GM18909 (cell line): ENCODE measurements around the gene ZBTB8OS.
A peak's percentile ranks its signal among the peaks of the same experiment; 100 is the strongest.

Experiments used
- ATAC-seq: cut with Tn5 transposase; IDR thresholded peaks from one replicate; pipeline ENCODE4 v1.9.1; 2021; ENCODE audit warnings: mild to moderate bottlenecking; ENCODE audit not compliant: unreplicated experiment, poor library complexity

ZBTB8OS gene

GRCh38 chr1:32613472-32613871, 36.9 kb downstream of the ZBTB8OS start:
- no peak for ATAC-seq

DNA sequence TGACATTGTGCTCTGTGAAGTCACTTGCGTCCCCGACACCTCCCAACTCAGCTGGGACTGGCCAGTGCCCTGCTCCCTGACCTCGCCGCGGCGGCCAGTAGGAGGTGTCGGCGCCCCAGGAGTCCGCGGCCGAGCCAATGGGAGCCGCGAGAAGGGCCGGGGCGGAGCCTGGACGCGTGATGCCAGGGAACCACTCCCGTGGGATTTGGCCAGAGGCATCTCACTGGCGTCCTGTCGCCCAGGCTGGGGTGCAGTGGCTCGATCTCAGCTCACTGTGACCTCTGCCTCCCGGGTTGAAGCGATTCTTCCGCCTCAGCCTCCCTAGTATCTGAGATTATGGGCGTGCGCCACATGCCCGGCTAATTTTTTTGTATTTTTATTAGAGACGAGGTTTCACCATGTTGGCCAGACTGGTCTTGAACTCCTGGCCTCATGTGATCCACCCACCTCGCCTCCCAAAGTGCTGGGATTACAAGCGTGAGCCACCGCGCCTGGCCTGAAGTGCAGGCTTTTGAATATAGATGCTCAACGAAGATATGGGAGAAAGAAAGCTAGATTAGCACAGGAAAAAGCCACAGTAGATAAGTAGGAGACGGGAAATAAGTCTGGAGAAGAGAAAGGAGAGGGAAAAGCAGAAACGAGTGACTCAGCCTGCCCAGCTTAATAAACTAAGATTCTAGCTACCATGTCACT, 38.0 kb downstream of the ZBTB8OS start:
- ATAC-seq: peak; percentile 76

DNA sequence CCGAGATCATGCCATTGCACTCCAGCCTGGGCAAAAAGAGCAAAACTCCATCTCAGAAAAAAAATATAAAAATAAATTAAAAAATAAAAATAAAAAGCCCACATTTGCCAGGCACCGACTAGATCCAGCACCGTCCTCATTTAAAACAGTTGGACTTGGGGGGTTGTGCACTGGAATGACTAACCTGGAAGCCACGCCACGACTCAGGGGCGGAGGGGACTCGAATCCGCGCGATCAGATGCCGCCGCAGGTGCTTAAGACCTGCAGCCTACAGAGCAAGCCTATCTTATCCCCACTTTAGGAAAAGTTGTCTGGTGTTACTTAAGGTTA, 38.5 kb downstream of the ZBTB8OS start:
- ATAC-seq: no peak

DNA sequence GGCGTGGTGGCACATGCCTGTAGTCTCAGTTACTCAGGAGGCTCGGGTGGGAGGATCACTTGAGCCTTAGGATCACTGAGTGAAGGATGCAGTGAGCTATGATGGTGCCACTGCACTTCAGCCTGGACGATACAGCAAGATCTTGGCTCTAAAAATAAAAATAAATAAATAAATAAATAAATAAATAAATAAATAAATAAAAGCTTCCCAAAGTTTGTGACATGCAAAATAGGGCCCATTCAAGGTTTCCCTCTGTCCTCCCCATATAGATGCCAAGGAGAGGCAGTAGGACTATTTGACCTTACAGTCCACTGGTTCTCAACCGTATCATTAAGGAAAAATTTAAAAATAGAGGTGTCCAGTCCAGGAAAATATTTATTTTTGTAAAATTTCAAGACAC, 41.2 kb downstream of the ZBTB8OS start:
- ATAC-seq: no peak

DNA sequence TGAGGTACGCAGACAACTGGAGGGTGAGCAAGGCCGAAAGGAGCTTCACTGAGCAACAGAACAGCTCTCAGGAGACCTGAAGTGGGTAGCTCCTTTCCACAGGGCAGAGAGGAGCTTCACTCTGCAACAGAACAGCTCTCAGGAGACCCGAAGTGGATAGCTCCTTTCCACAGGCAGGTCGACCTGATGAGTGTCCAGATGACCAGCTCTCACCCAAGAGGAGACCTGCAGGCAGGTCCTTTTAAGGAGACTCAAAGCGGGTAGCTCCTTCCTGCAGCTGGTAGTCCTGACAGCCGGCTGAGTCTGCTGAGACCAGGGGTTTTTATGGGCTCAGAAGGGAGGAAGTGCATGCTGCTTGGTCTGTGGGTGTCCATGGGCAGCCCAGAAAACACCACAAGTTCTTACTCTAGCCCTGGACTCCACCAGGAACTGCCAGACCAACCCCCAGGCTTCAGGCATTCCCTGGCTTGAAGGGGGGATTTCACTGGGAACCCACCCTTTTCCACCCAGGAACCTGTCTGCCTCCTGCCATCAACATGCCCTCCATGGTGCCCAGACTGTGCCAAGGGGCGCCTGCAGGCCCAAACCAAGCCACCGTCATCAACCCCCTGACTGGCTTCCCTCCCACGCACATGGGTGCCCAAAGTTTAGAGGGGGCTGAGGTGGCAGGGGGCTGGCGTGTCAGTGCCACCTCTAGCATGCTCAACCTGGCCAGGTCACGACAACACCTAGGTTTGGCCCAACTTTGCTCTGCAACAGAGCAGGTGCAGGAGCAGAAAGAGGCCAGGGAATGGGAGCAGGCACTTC, 43.6 kb downstream of the ZBTB8OS start:
- no peak for ATAC-seq

GRCh38 chr1:32605711-32606424, 44.5 kb downstream of the ZBTB8OS start:
- ATAC-seq: no peak

DNA sequence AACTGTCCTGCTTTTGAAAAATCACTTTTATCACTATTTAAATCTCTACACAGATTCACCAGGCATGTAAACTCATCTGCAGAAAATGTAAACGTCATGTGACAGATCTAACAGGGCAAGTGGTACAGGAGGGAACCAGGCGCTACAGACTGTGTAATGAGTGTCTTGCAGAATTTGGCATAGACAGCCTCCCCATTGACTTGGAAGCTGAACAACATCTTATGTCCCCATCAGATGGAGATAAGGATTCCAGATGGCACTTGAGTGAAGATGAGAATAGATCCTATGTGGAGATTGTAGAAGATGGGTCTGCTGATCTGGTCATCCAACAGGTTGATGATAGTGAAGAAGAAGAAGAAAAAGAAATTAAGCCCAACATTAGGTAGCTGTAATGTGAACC, 50.3 kb downstream of the ZBTB8OS start:
- no peak for ATAC-seq

GRCh38 chr1:32592943-32593342, 57.4 kb downstream of the ZBTB8OS start:
- no peak for ATAC-seq

DNA sequence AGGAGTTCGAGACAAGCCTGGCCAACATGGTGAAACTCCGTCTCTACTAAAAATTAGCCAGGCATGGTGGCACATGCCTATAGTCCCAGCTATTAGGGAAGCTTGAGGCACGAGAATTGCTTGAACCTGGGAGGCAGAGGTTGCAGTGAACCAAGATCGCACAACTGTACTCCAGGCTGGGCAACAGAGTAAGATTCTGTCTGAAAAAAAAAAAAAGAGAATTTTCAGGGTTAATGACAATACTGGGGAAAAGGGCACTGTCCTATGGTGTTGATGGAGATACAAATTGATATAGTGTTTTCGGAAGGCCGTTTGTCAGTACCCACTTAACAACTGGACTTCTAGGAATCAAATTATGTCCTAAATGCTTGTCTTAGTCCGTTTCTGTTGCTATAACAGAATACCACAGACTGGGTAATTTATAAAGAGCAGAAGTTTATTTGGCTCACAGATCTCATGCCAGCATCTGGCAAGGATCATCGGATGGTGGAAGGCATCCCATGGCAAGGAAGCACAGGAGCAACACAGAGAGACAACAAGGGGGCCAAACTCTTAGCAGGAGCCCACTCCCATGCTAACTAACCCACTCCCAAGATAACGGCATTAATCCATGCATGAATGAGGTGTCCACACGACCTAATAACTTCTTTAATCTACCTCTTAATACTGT, 69.9 kb downstream of the ZBTB8OS start:
- ATAC-seq: no peak
